ELR (cell line): ENCODE data around the gene TRAPPC2B.
A peak's percentile ranks its signal among the peaks of the same experiment; 100 is the strongest.
"Not testable (repeated sequence)": the region's sequence is repeated elsewhere in the genome, so short reads cannot be mapped to it uniquely, and the experiment has no call there.

ENCODE experiments used
- DNase-seq: peaks from one replicate; pipeline ENCODE4 v3.0.0-alpha.2; 2015; ENCODE audit warnings: low read depth

Gene TRAPPC2B

GRCh38 chr19:57374647-57375046 lies 11.3 kb downstream of the TRAPPC2B start:
- not testable (repeated sequence) for DNase-seq

- no peak for DNase-seq
Observed at GRCh38 chr19:57376151-57376550, 12.8 kb downstream of the TRAPPC2B start.

- DNase-seq, result no peak
Observed at GRCh38 chr19:57377498-57378146, 14.3 kb downstream of the TRAPPC2B start.

- DNase-seq, result no peak
Observed at GRCh38 chr19:57380923-57381322, 17.6 kb downstream of the TRAPPC2B start.

GRCh38 chr19:57382806-57383488 lies 19.6 kb downstream of the TRAPPC2B start:
- DNase-seq, result no peak

GRCh38 chr19:57389194-57389729 lies 25.9 kb downstream of the TRAPPC2B start:
- DNase-seq, result no peak

- DNase-seq, result peak; percentile 98
Observed at GRCh38 chr19:57389730-57390598, 26.6 kb downstream of the TRAPPC2B start, which contains the start of gene ZNF548. TSS of gene ZNF548 (plus strand) at chr19:57389854. CDS start at chr19:57390100, 246 bp downstream.

- no peak for DNase-seq
Observed at GRCh38 chr19:57395710-57396109, 32.4 kb downstream of the TRAPPC2B start.

GRCh38 chr19:57398868-57399267 lies 35.5 kb downstream of the TRAPPC2B start:
- DNase-seq, result no peak

GRCh38 chr19:57403737-57404563 lies 40.6 kb downstream of the TRAPPC2B start:
- DNase-seq, result no peak

- DNase-seq, result peak; percentile 68
Observed at GRCh38 chr19:57406516-57407123, 43.3 kb downstream of the TRAPPC2B start.

GRCh38 chr19:57410877-57411671 lies 47.7 kb downstream of the TRAPPC2B start, which contains the start of gene ZNF17:
TSS of gene ZNF17 (plus strand) at chr19:57411161. CDS start at chr19:57413616, 2,455 bp downstream.
- peak; percentile 95 for DNase-seq
